Lower leg skin (tissue), 4 donors: ENCODE measurements around the gene MED7. TPM values are rescaled to one million over a fixed set of nuclear protein-coding genes. Genes with fewer than 3 reads are reported as not detected.

Experiments used
- DNase-seq, 2 donors: peaks; one replicate each; pipeline ENCODE4 v3.0.0-alpha.2; 2019; ENCODE audit warnings: low spot score in 2 of 2
- H3K4me3 ChIP-seq: fragments of 200-600 bp; sonication (generic); 2 replicates; pipeline ENCODE4 v1.5.1; 2017; ENCODE audit warnings: mild to moderate bottlenecking, low read depth; ENCODE audit not compliant: poor library complexity, severe bottlenecking
- POLR2A ChIP-seq, 2 donors: fragments of 450-650 bp; IDR thresholded peaks; one replicate each; pipeline ENCODE4 v1.6.1; 2016 to 2017; ENCODE audit warnings: antibody characterized with exemption in 2 of 2, mild to moderate bottlenecking in 1 of 2, moderate library complexity in 1 of 2
- WGBS, 2 donors: methylation state at CpG; one replicate each; pipeline ENCODE4 v1.1.5; 2018; 5-methylcytosine and 5-hydroxymethylcytosine counted together
- intact Hi-C: fragments of 100-400 bp; cut with DNase I; formaldehyde crosslinking; loops from one replicate; pipeline ENCODE4 v1.15.0; 2023; ENCODE audit warnings: low total_unique reads
- total RNA-seq, 4 donors: library from RNA; depleted of rRNA; stranded (reverse); fragments of >200 nt; gene quantifications; one replicate each; pipeline ENCODE4 v1.1.0, GENCODE V29; 2016
- TF ChIP-seq, protein P1 (sequence below), 3 donors: fragments of 450-650 bp; IDR thresholded peaks; one replicate each; pipeline ENCODE4 v1.5.1; 2016; ENCODE audit warnings: antibody characterized with exemption in 3 of 3, mild to moderate bottlenecking in 3 of 3, moderate library complexity in 2 of 3

MED7 gene
- total RNA-seq, 4 donors from 2014 or later = 6.2 to 11.2 (median 8.4) TPM

DNA sequence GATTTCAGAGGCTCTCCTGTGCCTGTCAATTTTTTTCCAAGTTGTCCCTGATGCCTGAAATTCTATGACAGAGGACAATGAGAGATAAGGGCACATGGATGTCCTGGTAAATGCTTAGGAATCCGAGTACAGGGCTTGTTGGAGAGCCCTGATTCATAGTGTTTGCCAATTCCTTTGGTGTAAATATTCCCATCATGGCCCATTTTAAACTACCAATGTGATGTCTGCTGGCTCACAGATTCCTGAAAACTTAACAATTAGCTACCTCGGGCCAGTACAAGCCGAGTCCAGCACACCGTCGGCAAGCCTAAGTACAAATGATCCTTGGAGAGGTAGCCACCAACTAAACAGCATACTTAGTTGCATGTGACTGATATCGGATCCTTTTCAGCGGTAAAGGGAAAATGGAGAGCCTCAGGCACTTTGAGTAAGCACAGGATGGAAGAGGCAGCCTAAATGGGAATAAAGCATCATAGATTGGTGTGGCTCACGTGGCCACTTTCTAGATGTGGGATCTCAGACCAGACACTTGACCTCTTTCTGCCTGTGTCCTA lies 41.5 kb upstream of the MED7 start:
- H3K4me3 ChIP-seq = no peak overlapping the region
- intact Hi-C loops = no loop called here
- WGBS, 2 donors = 82 to 86% methylated on average over 8 of the region's 8 CpGs
- no peak for DNase-seq
- TF ChIP-seq POLR2A (IDR thresholded peaks at IDR 0.05) = no peak
- TF ChIP-seq, protein P1, sequence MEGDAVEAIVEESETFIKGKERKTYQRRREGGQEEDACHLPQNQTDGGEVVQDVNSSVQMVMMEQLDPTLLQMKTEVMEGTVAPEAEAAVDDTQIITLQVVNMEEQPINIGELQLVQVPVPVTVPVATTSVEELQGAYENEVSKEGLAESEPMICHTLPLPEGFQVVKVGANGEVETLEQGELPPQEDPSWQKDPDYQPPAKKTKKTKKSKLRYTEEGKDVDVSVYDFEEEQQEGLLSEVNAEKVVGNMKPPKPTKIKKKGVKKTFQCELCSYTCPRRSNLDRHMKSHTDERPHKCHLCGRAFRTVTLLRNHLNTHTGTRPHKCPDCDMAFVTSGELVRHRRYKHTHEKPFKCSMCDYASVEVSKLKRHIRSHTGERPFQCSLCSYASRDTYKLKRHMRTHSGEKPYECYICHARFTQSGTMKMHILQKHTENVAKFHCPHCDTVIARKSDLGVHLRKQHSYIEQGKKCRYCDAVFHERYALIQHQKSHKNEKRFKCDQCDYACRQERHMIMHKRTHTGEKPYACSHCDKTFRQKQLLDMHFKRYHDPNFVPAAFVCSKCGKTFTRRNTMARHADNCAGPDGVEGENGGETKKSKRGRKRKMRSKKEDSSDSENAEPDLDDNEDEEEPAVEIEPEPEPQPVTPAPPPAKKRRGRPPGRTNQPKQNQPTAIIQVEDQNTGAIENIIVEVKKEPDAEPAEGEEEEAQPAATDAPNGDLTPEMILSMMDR (IDR thresholded peaks at IDR 0.05) = no peak

GRCh38 chr5:157182143-157182757 lies 39.6 kb upstream of the MED7 start:
- intact Hi-C loops = no loop called here
- TF ChIP-seq POLR2A (IDR thresholded peaks at IDR 0.05) = no peak
- TF ChIP-seq, protein P1 (IDR thresholded peaks at IDR 0.05) = no peak
- WGBS, 2 donors = 74 to 78% methylated on average over 3 of the region's 3 CpGs
- H3K4me3 ChIP-seq = no peak overlapping the region
- no peak for DNase-seq

GRCh38 chr5:157180374-157181264 lies 38.0 kb upstream of the MED7 start, which contains the start of gene ITK:
Gene ITK, plus strand, starts transcription at chr5:157180840. Its CDS starts 138 bp downstream, at chr5:157180978.
- intact Hi-C loops = no loop called here
- no peak for TF ChIP-seq POLR2A (IDR thresholded peaks at IDR 0.05)
- TF ChIP-seq, protein P1 (IDR thresholded peaks at IDR 0.05) = no peak
- WGBS, 2 donors = 75 to 78% methylated on average over 8 of the region's 8 CpGs
- DNase-seq = no peak
- H3K4me3 ChIP-seq = no peak within 1 kb of the TSS

GRCh38 chr5:157178966-157179365 lies 36.3 kb upstream of the MED7 start:
- DNase-seq = no peak
- intact Hi-C loops = no loop called here
- WGBS, 2 donors = 78 to 85% methylated on average over 3 of the region's 3 CpGs
- no peak for TF ChIP-seq POLR2A (IDR thresholded peaks at IDR 0.05)
- TF ChIP-seq, protein P1 (IDR thresholded peaks at IDR 0.05) = no peak
- H3K4me3 ChIP-seq = no peak overlapping the region

GRCh38 chr5:157177953-157178352 lies 35.3 kb upstream of the MED7 start:
- DNase-seq = no peak
- 73 to 75% methylated on average over 6 of the region's 6 CpGs for WGBS, 2 donors
- TF ChIP-seq POLR2A (IDR thresholded peaks at IDR 0.05) = no peak
- TF ChIP-seq, protein P1 (IDR thresholded peaks at IDR 0.05) = no peak
- H3K4me3 ChIP-seq = no peak overlapping the region
- intact Hi-C loops = no loop called here
